Airway epithelial cell (primary cell): ENCODE measurements around the gene PLCXD1. TPM values are rescaled to one million over a fixed set of nuclear protein-coding genes. Genes with fewer than 3 reads are reported as not detected.

Experiments used
- total RNA-seq: library from RNA; depleted of rRNA; stranded (reverse); fragments of >200 nt; gene quantifications from 2 replicates; pipeline ENCODE4 v1.2.3, GENCODE V29; 2015

PLCXD1 gene, protein sequence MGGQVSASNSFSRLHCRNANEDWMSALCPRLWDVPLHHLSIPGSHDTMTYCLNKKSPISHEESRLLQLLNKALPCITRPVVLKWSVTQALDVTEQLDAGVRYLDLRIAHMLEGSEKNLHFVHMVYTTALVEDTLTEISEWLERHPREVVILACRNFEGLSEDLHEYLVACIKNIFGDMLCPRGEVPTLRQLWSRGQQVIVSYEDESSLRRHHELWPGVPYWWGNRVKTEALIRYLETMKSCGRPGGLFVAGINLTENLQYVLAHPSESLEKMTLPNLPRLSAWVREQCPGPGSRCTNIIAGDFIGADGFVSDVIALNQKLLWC
- total RNA-seq: 15.6 and 27.6 TPM in 2 replicates

GRCh38 chrX:281166-281999, at the start of gene PLCXD1:
TSS of gene PLCXD1 (plus strand) at chrX:281381. CDS start at chrX:284188, 2,807 bp downstream.

DNA sequence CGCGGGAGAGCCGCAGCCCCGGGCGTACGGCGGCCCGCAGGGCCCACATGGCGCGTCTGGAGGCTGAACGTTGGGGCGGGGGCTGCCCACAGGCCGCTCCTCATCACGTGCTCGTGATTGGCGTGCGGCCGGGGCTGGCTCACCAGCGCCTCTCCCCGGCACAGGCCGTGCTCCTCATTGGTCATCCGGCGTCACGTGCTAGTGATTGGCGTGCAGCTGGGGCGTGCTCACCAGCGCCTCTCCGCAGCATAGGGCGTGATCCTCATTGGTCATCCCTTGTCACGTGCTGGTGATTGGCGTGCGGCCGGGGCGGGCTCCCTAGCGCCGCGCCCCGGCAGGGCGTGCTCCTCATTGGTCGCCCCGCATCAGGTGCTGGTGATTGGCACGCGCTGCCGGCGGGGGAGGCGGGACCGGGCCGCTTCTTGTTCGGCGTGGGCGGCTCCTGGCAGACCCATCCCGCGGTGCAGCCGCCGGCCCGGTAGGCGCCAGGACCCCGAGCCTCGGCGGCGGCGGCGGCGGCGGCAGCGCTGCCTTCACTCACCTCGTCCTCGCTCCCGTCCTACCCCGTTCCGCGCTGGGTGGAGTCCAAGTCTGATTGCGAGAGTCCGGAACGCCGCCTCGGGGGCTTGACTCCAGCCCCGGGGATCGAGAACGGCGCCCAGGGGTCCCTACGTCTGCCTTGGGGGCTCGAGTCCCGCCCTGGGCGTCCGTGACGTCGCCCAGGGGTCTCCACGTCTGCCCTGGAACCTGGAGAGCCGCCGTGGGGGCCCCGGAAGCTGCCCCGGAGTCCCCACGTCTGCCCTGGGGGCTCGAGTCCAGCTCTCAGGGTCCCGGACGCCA, 37.8 kb downstream of the PLCXD1 start, which contains the start of gene GTPBP6:
GTPBP6 (minus strand) TSS at position 58 of the 840 bp plus-strand sequence; CDS start at position 49, 9 bp downstream.

Other genes starting within 250 kb of the PLCXD1 start
- 41.0 and 41.1 TPM in 2 replicates for gene GTPBP6, start 37.4 kb downstream of the PLCXD1 start, total RNA-seq
- 14.1 and 21.8 TPM in 2 replicates for gene PPP2R3B, start 105.5 kb downstream of the PLCXD1 start, total RNA-seq